Activated CD4-positive, alpha-beta memory T cell treated with anti-CD3 and anti-CD28 coated beads, Interleukin-2, amount 10 ng/mL, durations not matched to agents 7 days and 5 days (primary cell): ENCODE data around the gene SIGLEC11. TPM values are rescaled to one million over a fixed set of nuclear protein-coding genes. Genes with fewer than 3 reads are reported as not detected.
"Not testable (repeated sequence)": the region's sequence is repeated elsewhere in the genome, so short reads cannot be mapped to it uniquely, and the experiment has no call there.

Experiments used
- CTCF ChIA-PET: fragments of 350-600 bp; sonication (Branson Sonifier 250); formaldehyde crosslinking; loops from one replicate; lab custom pipeline; 2021; ENCODE audit warnings: antibody characterized with exemption, inconsistent platforms; lab: Charles Lee
- POLR2A ChIA-PET: fragments of 350-600 bp; sonication (Branson Sonifier 250); formaldehyde crosslinking; loops from one replicate; lab custom pipeline; 2021; ENCODE audit warnings: antibody characterized with exemption; lab: Charles Lee
- DNase-seq: peaks from one replicate; pipeline ENCODE4 v3.0.0-alpha.2; 2020
- H3K27ac Mint-ChIP-seq: one replicate; pipeline ENCODE4 v1.8.0; 2021; ENCODE audit warnings: mild to moderate bottlenecking, mixed read lengths
- H3K27me3 Mint-ChIP-seq: one replicate; pipeline ENCODE4 v1.8.0; 2021; ENCODE audit warnings: mixed read lengths
- H3K36me3 Mint-ChIP-seq: one replicate; pipeline ENCODE4 v1.8.0; 2021; ENCODE audit warnings: low read depth, mixed read lengths
- H3K4me1 Mint-ChIP-seq: one replicate; pipeline ENCODE4 v1.8.0; 2021; ENCODE audit warnings: mixed read lengths
- H3K4me3 Mint-ChIP-seq: one replicate; pipeline ENCODE4 v1.8.0; 2021; ENCODE audit warnings: mild to moderate bottlenecking, mixed read lengths
- H3K9me3 Mint-ChIP-seq: one replicate; pipeline ENCODE4 v1.8.0; 2021; ENCODE audit warnings: mixed read lengths
- total RNA-seq, 2 experiments: library from RNA; stranded (reverse); gene quantifications; one replicate each; pipeline ENCODE4 v1.2.3, GENCODE V29; 2021

The SIGLEC11 gene
- total RNA-seq, 2 experiments from 2014 or later: not detected

- no peaks in the 10 kb centered on the region for H3K9me3 Mint-ChIP-seq
- no peaks in the 10 kb centered on the region for H3K27me3 Mint-ChIP-seq
- peaks cover 74% of the 10 kb centered on the region for H3K4me1 Mint-ChIP-seq
- CTCF ChIA-PET: no interaction called here
- no peak for DNase-seq
- no peak overlapping the region for H3K4me3 Mint-ChIP-seq
- H3K36me3 Mint-ChIP-seq: peaks cover 76% of the 10 kb centered on the region
- POLR2A ChIA-PET: interaction anchor here (2.3 to 3.9 kb wide), 4 partner anchors 7 to 76 kb away, joined by 5 to 39 read pairs (median 25); partner anchors contain the start of genes AKT1S1, PTOV1 and TBC1D17
- no peak overlapping the region for H3K27ac Mint-ChIP-seq
Observed at GRCh38 chr19:49926515-49926914, 34.5 kb downstream of the SIGLEC11 start.

GRCh38 chr19:49925486-49925885 lies 35.5 kb downstream of the SIGLEC11 start:
- Mint-ChIP-seq H3K27ac (no peak overlapping the region), H3K9me3 (no peaks in the 10 kb centered on the region), H3K36me3 (peaks cover 77% of the 10 kb centered on the region), H3K27me3 (no peaks in the 10 kb centered on the region), H3K4me3 (no peak overlapping the region), H3K4me1 (peaks cover 74% of the 10 kb centered on the region)
- ChIA-PET POLR2A (no interaction called here), CTCF (no interaction called here)
- DNase-seq: no peak

DNA sequence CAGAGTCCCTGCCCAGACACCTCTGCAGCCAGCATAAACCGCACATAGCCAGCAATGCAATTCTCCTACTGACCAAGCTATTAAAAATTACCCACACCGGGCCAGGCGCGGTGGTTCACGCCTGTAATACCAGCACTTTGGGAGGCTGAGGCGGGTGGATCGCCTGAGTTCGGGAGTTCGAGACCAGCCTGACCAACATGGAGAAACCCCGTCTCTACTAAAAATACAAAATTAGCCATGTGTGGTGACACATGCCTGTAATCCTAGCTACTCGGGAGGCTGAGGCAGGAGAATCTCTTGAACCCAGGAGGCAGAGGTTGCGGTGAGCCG lies 36.1 kb downstream of the SIGLEC11 start:
- H3K9me3 Mint-ChIP-seq, H3K4me3 Mint-ChIP-seq, H3K27me3 Mint-ChIP-seq, DNase-seq, H3K27ac Mint-ChIP-seq, POLR2A ChIA-PET, CTCF ChIA-PET: not testable (repeated sequence)
- Mint-ChIP-seq H3K36me3 (peaks cover 74% of the 10 kb centered on the region), H3K4me1 (peaks cover 70% of the 10 kb centered on the region)

GRCh38 chr19:49924004-49924880 lies 36.7 kb downstream of the SIGLEC11 start:
- Mint-ChIP-seq H3K27ac (peak overlapping the region; percentile 21), H3K4me3 (no peak overlapping the region), H3K27me3 (no peaks in the 10 kb centered on the region), H3K36me3 (peaks cover 72% of the 10 kb centered on the region), H3K4me1 (peaks cover 68% of the 10 kb centered on the region), H3K9me3 (no peaks in the 10 kb centered on the region)
- ChIA-PET CTCF (no interaction called here), POLR2A (no interaction called here)
- DNase-seq: no peak

DNA sequence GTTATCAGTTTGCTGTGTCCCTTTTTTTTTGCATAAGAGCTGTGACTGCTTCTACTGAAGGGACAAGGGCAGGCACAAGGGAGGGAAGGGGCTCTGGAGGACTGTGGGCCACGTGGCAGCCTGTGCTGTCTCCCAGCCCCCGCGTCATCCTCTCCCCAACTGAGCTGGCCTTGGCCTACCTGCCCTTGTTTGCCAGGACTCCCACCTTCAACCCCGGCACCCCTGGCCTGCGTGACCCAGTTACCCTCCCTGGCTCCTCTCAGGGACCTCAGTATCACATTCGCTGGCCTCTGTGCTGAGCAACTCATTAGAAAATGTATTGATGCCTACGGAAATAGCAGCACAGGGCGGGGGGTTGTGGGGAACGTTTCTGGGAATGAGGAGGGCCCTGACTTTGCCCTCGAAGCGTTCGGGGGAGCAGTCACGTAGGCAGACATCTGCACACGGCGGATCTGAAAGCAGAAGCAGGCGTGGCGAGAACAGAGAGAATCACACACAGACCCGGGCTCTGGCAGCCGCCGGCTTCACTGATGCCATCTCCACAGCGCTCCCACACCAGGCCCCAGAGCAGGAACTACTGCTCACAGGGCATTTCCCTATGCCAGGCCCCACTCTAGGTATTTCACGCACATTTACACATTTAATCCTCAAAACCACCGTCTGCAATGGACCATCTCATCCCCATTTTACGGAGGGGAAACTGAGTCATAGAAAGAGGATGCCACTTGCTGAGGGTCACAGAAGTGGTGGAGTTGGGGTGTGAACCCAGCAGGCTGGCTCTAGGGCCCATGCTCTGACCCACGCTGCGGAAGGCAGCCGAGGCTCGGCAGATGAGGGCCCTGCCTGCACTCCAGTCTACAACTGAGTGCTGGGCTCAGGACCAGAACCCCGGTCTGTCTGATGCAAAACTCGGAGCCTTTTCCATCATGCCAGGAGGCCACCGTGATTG lies 37.6 kb downstream of the SIGLEC11 start:
- Mint-ChIP-seq H3K27ac (peak overlapping the region; percentile 38), H3K4me3 (no peak overlapping the region), H3K9me3 (no peaks in the 10 kb centered on the region), H3K36me3 (peaks cover 69% of the 10 kb centered on the region), H3K27me3 (no peaks in the 10 kb centered on the region), H3K4me1 (peaks cover 64% of the 10 kb centered on the region)
- DNase-seq: no peak
- ChIA-PET CTCF (no interaction called here), POLR2A (no interaction called here)

DNA sequence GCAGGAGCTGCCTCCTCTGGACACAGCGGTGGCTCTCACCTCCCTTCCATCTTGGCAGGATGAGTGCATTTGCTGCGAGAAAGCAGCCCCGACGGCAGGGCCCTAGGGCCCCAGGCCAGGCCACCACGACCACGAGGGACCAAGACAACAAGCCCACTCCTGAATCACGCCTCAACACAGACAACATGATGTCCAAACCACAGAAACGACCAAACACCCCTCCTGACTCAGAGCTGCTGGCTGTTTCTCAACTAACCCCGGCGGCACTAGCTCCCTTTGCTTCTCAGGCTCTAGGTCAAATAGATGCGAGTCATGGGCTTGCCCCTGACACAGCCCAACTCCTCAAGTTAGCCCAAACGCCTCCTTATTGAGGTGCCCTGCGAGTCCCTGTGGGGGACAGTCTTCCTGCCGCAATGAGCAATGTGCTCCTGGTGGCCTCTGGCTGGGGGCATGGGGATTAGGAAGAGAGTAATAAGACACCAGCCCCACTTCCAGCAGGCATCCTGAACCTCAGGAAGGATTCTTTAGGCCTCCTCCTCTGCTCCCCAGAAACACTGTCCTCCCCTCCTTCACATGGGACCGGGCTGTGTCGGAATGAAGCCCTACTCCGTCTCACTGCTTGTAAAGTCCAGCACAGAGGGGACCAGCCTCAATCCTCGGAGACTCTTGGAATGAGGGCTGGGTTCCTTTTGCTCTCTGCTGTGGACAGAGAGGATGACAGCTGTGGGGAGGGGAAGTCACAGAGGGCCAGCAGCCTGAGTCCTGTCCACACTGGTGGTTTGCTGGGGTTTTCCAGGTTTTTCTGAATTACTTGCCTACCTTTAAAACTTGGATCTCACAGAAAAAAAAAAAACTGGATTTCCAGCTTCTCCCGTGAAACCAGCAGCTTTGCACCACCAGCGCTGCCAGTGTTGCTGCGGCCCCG lies 38.8 kb downstream of the SIGLEC11 start:
- no peak overlapping the region for H3K27ac Mint-ChIP-seq
- H3K4me3 Mint-ChIP-seq: no peak overlapping the region
- H3K4me1 Mint-ChIP-seq: peaks cover 57% of the 10 kb centered on the region
- DNase-seq: no peak
- CTCF ChIA-PET: no interaction called here
- H3K27me3 Mint-ChIP-seq: no peaks in the 10 kb centered on the region
- H3K36me3 Mint-ChIP-seq: peaks cover 70% of the 10 kb centered on the region
- POLR2A ChIA-PET: interaction anchor here (4.1 kb wide), 1 partner anchor 7 kb away, joined by 27 read pairs; the partner anchor contains the start of genes ATF5 and NUP62
- H3K9me3 Mint-ChIP-seq: no peaks in the 10 kb centered on the region

DNA sequence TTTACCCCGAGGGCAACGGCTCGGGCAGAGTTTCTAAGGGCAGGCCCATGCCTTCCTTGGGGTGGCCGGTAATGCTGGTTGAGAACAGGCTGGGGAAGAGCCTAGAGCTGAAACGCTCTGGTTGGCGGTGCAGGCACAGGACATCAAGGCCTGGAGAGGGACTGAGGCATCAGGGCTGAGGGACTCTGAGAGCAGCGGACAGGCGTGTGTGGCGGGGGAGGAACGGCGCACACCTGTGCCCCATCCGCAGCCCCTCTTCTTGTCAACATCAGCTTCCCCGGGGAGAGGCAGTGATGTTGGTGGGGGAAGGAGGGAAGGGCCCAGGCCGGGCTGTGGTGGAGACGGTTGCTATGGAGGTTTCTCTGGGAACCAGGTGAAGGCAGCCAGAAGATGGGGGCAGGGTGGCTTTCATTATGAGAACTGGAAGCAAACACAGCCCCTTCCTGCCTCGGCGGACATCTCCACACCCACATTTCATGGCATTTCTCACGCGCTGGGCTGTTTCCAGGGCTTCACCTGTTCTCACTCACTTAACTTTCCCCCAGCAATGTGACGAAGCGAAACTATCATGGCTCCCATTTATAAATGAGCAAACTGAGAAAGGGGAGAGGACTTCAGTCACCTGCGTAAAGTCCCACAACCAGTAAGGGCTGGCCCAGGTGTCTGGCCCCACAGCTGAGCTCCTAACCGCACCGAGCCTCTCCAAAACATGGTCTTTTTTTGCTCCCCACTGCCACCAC lies 40.2 kb downstream of the SIGLEC11 start:
- Mint-ChIP-seq H3K9me3 (no peaks in the 10 kb centered on the region), H3K4me3 (no peak overlapping the region), H3K4me1 (peaks cover 51% of the 10 kb centered on the region), H3K27me3 (no peaks in the 10 kb centered on the region), H3K27ac (peak overlapping the region; percentile 52), H3K36me3 (peaks cover 71% of the 10 kb centered on the region)
- ChIA-PET POLR2A (interaction anchor here (1.0 to 4.1 kb wide), 2 partner anchors 8 to 21 kb away, joined by 3 to 27 read pairs; partner anchors contain the start of genes ATF5 and NUP62), CTCF (interaction anchor here (0.5 kb wide), 1 partner anchor 21 kb away, joined by 3 read pairs; no protein-coding TSS in a partner anchor)
- DNase-seq: no peak

- no peak overlapping the region for H3K4me3 Mint-ChIP-seq
- DNase-seq: no peak
- H3K36me3 Mint-ChIP-seq: peaks cover 77% of the 10 kb centered on the region
- peaks cover 49% of the 10 kb centered on the region for H3K4me1 Mint-ChIP-seq
- ChIA-PET CTCF (interaction anchor here (0.6 kb wide), 1 partner anchor 12 kb away, joined by 3 read pairs; no protein-coding TSS in a partner anchor), POLR2A (interaction anchor here (4.1 kb wide), 1 partner anchor 11 kb away, joined by 27 read pairs; the partner anchor contains the start of genes ATF5 and NUP62)
- no peaks in the 10 kb centered on the region for H3K9me3 Mint-ChIP-seq
- no peaks in the 10 kb centered on the region for H3K27me3 Mint-ChIP-seq
- H3K27ac Mint-ChIP-seq: no peak overlapping the region
Observed at GRCh38 chr19:49918089-49918488, 42.9 kb downstream of the SIGLEC11 start.

DNA sequence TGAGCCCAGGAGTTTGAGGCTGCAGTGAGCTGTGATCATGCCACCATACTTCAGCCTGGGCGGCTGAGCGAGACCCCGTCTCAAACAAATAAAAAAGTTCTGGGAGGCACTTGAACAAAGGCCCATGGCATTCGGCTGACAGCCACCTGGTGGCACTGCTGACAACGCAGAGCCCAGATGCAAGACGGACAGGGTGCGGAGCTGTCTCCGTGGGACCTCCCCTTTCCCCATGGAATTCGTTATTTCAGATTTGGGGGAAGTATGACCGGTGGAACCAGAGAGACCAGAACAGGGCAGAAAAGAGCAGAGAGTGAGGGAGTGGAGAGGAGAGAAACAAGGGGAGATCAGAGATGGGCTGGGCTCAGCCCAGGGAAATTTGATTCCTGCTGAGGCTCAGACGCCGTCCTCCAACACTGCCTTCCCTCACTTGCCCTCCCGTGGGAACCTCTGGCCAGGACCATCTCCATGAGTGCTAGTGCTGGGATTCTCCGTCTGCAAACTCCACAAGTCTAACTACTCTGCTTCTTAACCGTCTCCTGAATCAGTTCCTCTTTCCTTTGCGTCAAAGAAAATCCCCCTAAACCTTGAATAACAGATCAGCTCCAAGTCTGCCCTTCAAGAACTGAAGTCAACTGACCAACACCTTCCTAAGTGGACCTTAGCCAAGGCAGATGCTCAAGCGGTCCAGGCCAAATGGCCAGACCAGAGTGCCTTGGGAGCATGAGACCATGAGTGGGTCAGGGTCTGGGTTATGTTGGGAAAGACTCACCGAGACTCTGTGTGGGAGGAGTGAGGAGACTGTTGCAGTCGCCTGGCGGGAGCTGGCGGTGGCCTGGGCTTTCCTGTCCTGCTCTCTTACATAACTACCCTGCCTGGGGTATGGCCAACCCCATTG lies 43.9 kb downstream of the SIGLEC11 start:
- H3K9me3 Mint-ChIP-seq: no peaks in the 10 kb centered on the region
- H3K4me1 Mint-ChIP-seq: peaks cover 50% of the 10 kb centered on the region
- DNase-seq: no peak
- H3K36me3 Mint-ChIP-seq: peaks cover 76% of the 10 kb centered on the region
- H3K27me3 Mint-ChIP-seq: no peaks in the 10 kb centered on the region
- POLR2A ChIA-PET: interaction anchor here (1.5 kb wide), 1 partner anchor 24 kb away, joined by 3 read pairs; no protein-coding TSS in a partner anchor
- CTCF ChIA-PET: no interaction called here
- no peak overlapping the region for H3K4me3 Mint-ChIP-seq
- no peak overlapping the region for H3K27ac Mint-ChIP-seq

- no peak overlapping the region for H3K27ac Mint-ChIP-seq
- peaks cover 46% of the 10 kb centered on the region for H3K4me1 Mint-ChIP-seq
- ChIA-PET POLR2A (no interaction called here), CTCF (no interaction called here)
- peaks cover 70% of the 10 kb centered on the region for H3K36me3 Mint-ChIP-seq
- no peak for DNase-seq
- H3K4me3 Mint-ChIP-seq: no peak overlapping the region
- H3K9me3 Mint-ChIP-seq: no peaks in the 10 kb centered on the region
- no peaks in the 10 kb centered on the region for H3K27me3 Mint-ChIP-seq
Observed at GRCh38 chr19:49915271-49915670, 45.7 kb downstream of the SIGLEC11 start.

GRCh38 chr19:49913720-49914119 lies 47.3 kb downstream of the SIGLEC11 start:
- POLR2A ChIA-PET: interaction anchor here (0.6 to 1.3 kb wide), 3 partner anchors 14 to 420 kb away, joined by 3 to 4 read pairs (median 3); partner anchors contain the start of gene IL4I1
- peaks cover 43% of the 10 kb centered on the region for H3K4me1 Mint-ChIP-seq
- H3K9me3 Mint-ChIP-seq: no peaks in the 10 kb centered on the region
- CTCF ChIA-PET: interaction anchor here (1.1 kb wide), 1 partner anchor 14 kb away, joined by 3 read pairs; no protein-coding TSS in a partner anchor
- DNase-seq: no peak
- peaks cover 77% of the 10 kb centered on the region for H3K36me3 Mint-ChIP-seq
- H3K27ac Mint-ChIP-seq: no peak overlapping the region
- no peak overlapping the region for H3K4me3 Mint-ChIP-seq
- no peaks in the 10 kb centered on the region for H3K27me3 Mint-ChIP-seq
